BJ (cell line): Measurements from ENCODE around the gene OTOR. TPM values are rescaled to one million over a fixed set of nuclear protein-coding genes. Genes with fewer than 3 reads are reported as not detected.

Source experiments
- CTCF ChIA-PET: fragments of 350-600 bp; formaldehyde crosslinking; extraction: SDS; loops from one replicate; lab custom pipeline; 2021; ENCODE audit warnings: antibody characterized with exemption, inconsistent platforms; lab: Yijun Ruan, JAX
- POLR2A ChIA-PET: fragments of 300-600 bp; sonication (Branson Sonifier 250); formaldehyde crosslinking; extraction: SDS; loops from one replicate; lab custom pipeline; 2021; ENCODE audit warnings: antibody characterized with exemption; lab: Charles Lee
- DNase-seq: peaks from one replicate; pipeline ENCODE4 v3.0.0-alpha.2; 2011; ENCODE audit warnings: low read depth
- H3K27me3 ChIP-seq: 2 replicates; pipeline ENCODE4 v1.6.0; 2011; ENCODE audit warnings: low read length; ENCODE audit not compliant: control insufficient read depth, insufficient read depth
- H3K36me3 ChIP-seq: 2 replicates; pipeline ENCODE4 v1.5.1; 2011; ENCODE audit warnings: low read length; ENCODE audit not compliant: control insufficient read depth, insufficient read depth
- H3K4me3 ChIP-seq: 2 replicates; pipeline ENCODE4 v1.5.1; 2011; ENCODE audit warnings: low read depth, mild to moderate bottlenecking, control low read depth, low read length
- CTCF ChIP-seq: IDR thresholded peaks from 2 replicates; pipeline ENCODE4 v1.5.1; 2011; ENCODE audit warnings: low read depth, mild to moderate bottlenecking, control low read depth, inconsistent platforms, low read length, moderate library complexity; ENCODE audit not compliant: insufficient read depth
- polyA plus RNA-seq: library from polyadenylated mRNA; depleted of rRNA; stranded (reverse); fragments of >200 nt; gene quantifications from 2 replicates; pipeline ENCODE4 v1.2.3, GENCODE V29; 2011

The OTOR gene
- polyA plus RNA-seq, 1 experiment = not detected

- Histone ChIP-seq H3K27me3 (no peaks in the 10 kb centered on the region), H3K4me3 (no peak overlapping the region), H3K36me3 (no peaks in the 10 kb centered on the region)
- ChIA-PET CTCF (no interaction called here), POLR2A (no interaction called here)
- TF ChIP-seq CTCF = no peak
- DNase-seq = no peak
Measured at GRCh38 chr20:16708602-16709001, 39.6 kb upstream of the OTOR start.

GRCh38 chr20:16709017-16709416, 39.1 kb upstream of the OTOR start:
- CTCF ChIA-PET = no interaction called here

GRCh38 chr20:16710781-16711180, 37.4 kb upstream of the OTOR start:
- POLR2A ChIA-PET = no interaction called here
- TF ChIP-seq CTCF = no peak
- DNase-seq = no peak
- Histone ChIP-seq H3K36me3 (no peaks in the 10 kb centered on the region), H3K4me3 (no peak overlapping the region), H3K27me3 (no peaks in the 10 kb centered on the region; the same call in 1 of the 2 replicates)
- CTCF ChIA-PET = no interaction called here

More at GRCh38 chr20:16709017-16709416, 39.1 kb upstream of the OTOR start:
- Histone ChIP-seq H3K4me3 (no peak overlapping the region), H3K27me3 (no peaks in the 10 kb centered on the region), H3K36me3 (no peaks in the 10 kb centered on the region)
- POLR2A ChIA-PET = no interaction called here
- no peak for TF ChIP-seq CTCF
- no peak for DNase-seq

- DNase-seq = no peak
- ChIA-PET POLR2A (no interaction called here), CTCF (no interaction called here)
- H3K4me3 ChIP-seq = no peak overlapping the region
- H3K36me3 ChIP-seq = no peaks in the 10 kb centered on the region
- no peak for TF ChIP-seq CTCF
- no peaks in the 10 kb centered on the region; the same call in 1 of the 2 replicates for H3K27me3 ChIP-seq
Measured at GRCh38 chr20:16711661-16712258, 36.4 kb upstream of the OTOR start.

- POLR2A ChIA-PET = no interaction called here
- H3K4me3 ChIP-seq = no peak overlapping the region
- no peaks in the 10 kb centered on the region; the same call in 1 of the 2 replicates for H3K27me3 ChIP-seq
- CTCF ChIA-PET = no interaction called here
- DNase-seq = no peak
- H3K36me3 ChIP-seq = no peaks in the 10 kb centered on the region
- no peak for TF ChIP-seq CTCF
Measured at GRCh38 chr20:16712511-16712947, 35.6 kb upstream of the OTOR start.
